CD4-positive, alpha-beta T cell treated with Interleukin-17A for 1 hour (primary cell): ENCODE measurements around the gene RCOR1.

Source experiments
- DNase-seq: peaks from one replicate; pipeline ENCODE4 v3.0.0-alpha.2; 2020

Gene RCOR1

GRCh38 chr14:102779574-102780315 lies 187.3 kb downstream of the RCOR1 start:
- DNase-seq: no peak
